HEK293 (cell line): Measurements from ENCODE around the gene STRN.
A peak's percentile ranks its signal among the peaks of the same experiment; 100 is the strongest.

Experiments
- CTCF ChIA-PET: fragments of 350-600 bp; formaldehyde crosslinking; extraction: SDS; loops from one replicate; lab custom pipeline; 2021; ENCODE audit warnings: antibody characterized with exemption; lab: Yijun Ruan, JAX
- POLR2A ChIA-PET: fragments of 300-600 bp; formaldehyde crosslinking; extraction: SDS; loops from one replicate; lab custom pipeline; 2020; ENCODE audit warnings: antibody characterized with exemption, inconsistent platforms; lab: Yijun Ruan, JAX
- H3K27ac ChIP-seq: fragments of 200-500 bp; sonication (Bioruptor generic); 2 replicates; pipeline ENCODE4 v1.5.1; 2014; ENCODE audit warnings: low read depth, low read length, control low read depth, inconsistent platforms; ENCODE audit errors: extremely low read depth
- H3K36me3 ChIP-seq, 2 experiments: fragments of 200-500 bp in 1 of 2; sonication (Bioruptor generic) in 1 of 2; 1 replicate in 1 of 2; 2 replicates in 1 of 2; pipeline ENCODE4 v1.5.1; 2014 to 2017; ENCODE audit warnings: inconsistent platforms in 2 of 2, low read length in 2 of 2; ENCODE audit not compliant: control insufficient read depth in 2 of 2, insufficient read depth in 1 of 2
- H3K4me1 ChIP-seq: fragments of 200-500 bp; sonication (Bioruptor generic); 2 replicates; pipeline ENCODE4 v1.5.1; 2014; ENCODE audit warnings: mild to moderate bottlenecking, low read length, inconsistent platforms; ENCODE audit not compliant: control insufficient read depth, insufficient read depth
- H3K4me3 ChIP-seq: 2 replicates; pipeline ENCODE4 v1.5.1; 2011; ENCODE audit warnings: low read depth, mild to moderate bottlenecking, control low read depth, low read length, moderate library complexity
- H3K9me3 ChIP-seq: fragments of 200-500 bp; sonication (Bioruptor generic); 2 replicates; pipeline ENCODE4 v1.5.1; 2014; ENCODE audit warnings: low read depth, low read length, inconsistent platforms; ENCODE audit not compliant: control insufficient read depth, insufficient read depth
- ATF2 ChIP-seq: fragments of 450-650 bp; formaldehyde crosslinking; IDR thresholded peaks from 2 replicates; pipeline ENCODE4 v1.5.1; 2016; ENCODE audit warnings: missing biosample characterization, missing genetic modification characterization, low read depth
- ELK4 ChIP-seq: IDR thresholded peaks from 2 replicates; pipeline ENCODE4 v1.6.1; 2011; ENCODE audit warnings: mild to moderate bottlenecking, low read depth, low read length, borderline replicate concordance
- OSR2 ChIP-seq: fragments of 450-650 bp; formaldehyde crosslinking; IDR thresholded peaks from 2 replicates; pipeline ENCODE4 v1.5.1; 2016; ENCODE audit warnings: missing biosample characterization, missing genetic modification characterization
- OVOL3 ChIP-seq: fragments of 450-650 bp; formaldehyde crosslinking; IDR thresholded peaks from 2 replicates; pipeline ENCODE4 v1.5.1; 2016; ENCODE audit warnings: missing biosample characterization, missing genetic modification characterization
- SP2 ChIP-seq: fragments of 450-650 bp; formaldehyde crosslinking; IDR thresholded peaks from 2 replicates; pipeline ENCODE4 v1.5.1; 2016; ENCODE audit warnings: missing biosample characterization, missing genetic modification characterization
- SP7 ChIP-seq: fragments of 450-650 bp; formaldehyde crosslinking; IDR thresholded peaks from 2 replicates; pipeline ENCODE4 v1.5.1; 2016; ENCODE audit warnings: missing biosample characterization, missing genetic modification characterization
- ZBTB17 ChIP-seq: fragments of 450-650 bp; formaldehyde crosslinking; IDR thresholded peaks from 2 replicates; pipeline ENCODE4 v1.5.1; 2016; ENCODE audit warnings: missing biosample characterization, missing genetic modification characterization
- ZIC2 ChIP-seq: fragments of 450-650 bp; formaldehyde crosslinking; IDR thresholded peaks from 2 replicates; pipeline ENCODE4 v1.5.1; 2016; ENCODE audit warnings: missing biosample characterization, missing genetic modification characterization
- ZNF350 ChIP-seq: fragments of 450-650 bp; formaldehyde crosslinking; IDR thresholded peaks from 2 replicates; pipeline ENCODE4 v1.5.0; 2017; ENCODE audit warnings: missing biosample characterization, mild to moderate bottlenecking, missing genetic modification characterization
- ZNF366 ChIP-seq: fragments of 450-650 bp; formaldehyde crosslinking; conservative IDR thresholded peaks from 2 replicates; pipeline ENCODE4 v1.5.1; 2016; ENCODE audit warnings: missing biosample characterization, missing genetic modification characterization
- ZNF398 ChIP-seq: fragments of 450-650 bp; formaldehyde crosslinking; IDR thresholded peaks from 2 replicates; pipeline ENCODE4 v1.5.1; 2017; ENCODE audit warnings: missing biosample characterization, missing genetic modification characterization
- ZNF521 ChIP-seq: fragments of 450-650 bp; formaldehyde crosslinking; IDR thresholded peaks from 2 replicates; pipeline ENCODE4 v1.5.1; 2017; ENCODE audit warnings: missing biosample characterization, mild to moderate bottlenecking, missing genetic modification characterization
- ZNF600 ChIP-seq: fragments of 450-650 bp; formaldehyde crosslinking; IDR thresholded peaks from 2 replicates; pipeline ENCODE4 v1.5.1; 2016; ENCODE audit warnings: missing biosample characterization, missing genetic modification characterization
- ZNF645 ChIP-seq: fragments of 450-650 bp; formaldehyde crosslinking; IDR thresholded peaks from 2 replicates; pipeline ENCODE4; 2016; ENCODE audit warnings: missing biosample characterization, missing genetic modification characterization
- ZNF785 ChIP-seq: fragments of 450-650 bp; formaldehyde crosslinking; IDR thresholded peaks from 2 replicates; pipeline ENCODE4 v1.5.1; 2016; ENCODE audit warnings: missing biosample characterization, missing genetic modification characterization
- ZNF843 ChIP-seq: fragments of 450-650 bp; formaldehyde crosslinking; IDR thresholded peaks from 2 replicates; pipeline ENCODE4 v1.5.1; 2016; ENCODE audit warnings: missing biosample characterization, missing genetic modification characterization
- ZXDB ChIP-seq: fragments of 450-650 bp; formaldehyde crosslinking; IDR thresholded peaks from 2 replicates; pipeline ENCODE4 v1.5.1; 2016; ENCODE audit warnings: missing biosample characterization, missing genetic modification characterization
- TF ChIP-seq, protein P1 (sequence below): fragments of 450-650 bp; formaldehyde crosslinking; IDR thresholded peaks from 2 replicates; pipeline ENCODE4 v1.5.1; 2016; ENCODE audit warnings: missing biosample characterization, missing genetic modification characterization
- TF ChIP-seq, protein P2 (sequence below): fragments of 450-650 bp; formaldehyde crosslinking; IDR thresholded peaks from 2 replicates; pipeline ENCODE4 v1.5.0; 2017; ENCODE audit warnings: missing biosample characterization, missing genetic modification characterization, borderline replicate concordance
- TF ChIP-seq, protein P3 (sequence below): fragments of 450-650 bp; formaldehyde crosslinking; IDR thresholded peaks from 2 replicates; pipeline ENCODE4 v1.5.1; 2017; ENCODE audit warnings: missing biosample characterization, missing genetic modification characterization

Gene STRN

DNA sequence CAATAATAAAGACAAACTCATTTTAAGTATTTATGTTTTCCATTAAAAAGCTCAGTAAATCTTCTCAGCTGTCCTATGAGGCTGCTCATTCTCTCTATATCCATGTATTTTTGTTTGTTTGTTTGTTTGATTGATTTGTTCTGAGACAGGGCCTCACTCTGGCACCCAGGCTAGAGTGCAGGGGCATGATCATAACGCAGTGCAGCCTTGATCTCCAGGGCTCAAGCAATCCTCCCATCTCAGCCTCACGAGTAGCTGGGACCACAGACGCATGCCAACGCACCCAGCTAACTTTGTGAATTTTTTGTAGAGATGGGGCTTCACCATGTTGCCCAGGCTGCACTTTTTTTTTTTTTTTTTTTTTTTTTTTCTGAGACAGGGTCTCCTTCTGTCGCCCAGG, 5.6 kb downstream of the STRN start:
- POLR2A ChIA-PET = interaction anchor here (0.6 to 0.9 kb wide), 2 partner anchors 13 to 42 kb away, joined by 3 to 4 read pairs; no protein-coding TSS in a partner anchor
- Histone ChIP-seq H3K36me3 (no peaks in the 10 kb centered on the region), H3K9me3 (no peaks in the 10 kb centered on the region), H3K27ac (no peak overlapping the region), H3K4me3 (no peak overlapping the region), H3K4me1 (peaks cover 15% of the 10 kb centered on the region)
- CTCF ChIA-PET = interaction anchor here (0.7 kb wide), 1 partner anchor 110 kb away, joined by 3 read pairs; no protein-coding TSS in a partner anchor
- TF ChIP-seq ZNF785 (tag by site-specific recombination) = no peak
- peak; percentile 63; the same call in 1 of the 2 replicates for TF ChIP-seq ZBTB17 (tag by site-specific recombination)
- TF ChIP-seq, protein P1, sequence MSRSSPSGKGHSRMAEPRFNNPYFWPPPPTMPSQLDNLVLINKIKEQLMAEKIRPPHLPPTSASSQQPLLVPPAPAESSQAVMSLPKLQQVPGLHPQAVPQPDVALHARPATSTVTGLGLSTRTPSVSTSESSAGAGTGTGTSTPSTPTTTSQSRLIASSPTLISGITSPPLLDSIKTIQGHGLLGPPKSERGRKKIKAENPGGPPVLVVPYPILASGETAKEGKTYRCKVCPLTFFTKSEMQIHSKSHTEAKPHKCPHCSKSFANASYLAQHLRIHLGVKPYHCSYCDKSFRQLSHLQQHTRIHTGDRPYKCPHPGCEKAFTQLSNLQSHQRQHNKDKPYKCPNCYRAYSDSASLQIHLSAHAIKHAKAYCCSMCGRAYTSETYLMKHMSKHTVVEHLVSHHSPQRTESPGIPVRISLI (tag by site-specific recombination) = peak; percentile 85
- TF ChIP-seq ZNF600 (tag by site-specific recombination) = peak; percentile 46; the same call in 1 of the 2 replicates
- TF ChIP-seq, protein P2, sequence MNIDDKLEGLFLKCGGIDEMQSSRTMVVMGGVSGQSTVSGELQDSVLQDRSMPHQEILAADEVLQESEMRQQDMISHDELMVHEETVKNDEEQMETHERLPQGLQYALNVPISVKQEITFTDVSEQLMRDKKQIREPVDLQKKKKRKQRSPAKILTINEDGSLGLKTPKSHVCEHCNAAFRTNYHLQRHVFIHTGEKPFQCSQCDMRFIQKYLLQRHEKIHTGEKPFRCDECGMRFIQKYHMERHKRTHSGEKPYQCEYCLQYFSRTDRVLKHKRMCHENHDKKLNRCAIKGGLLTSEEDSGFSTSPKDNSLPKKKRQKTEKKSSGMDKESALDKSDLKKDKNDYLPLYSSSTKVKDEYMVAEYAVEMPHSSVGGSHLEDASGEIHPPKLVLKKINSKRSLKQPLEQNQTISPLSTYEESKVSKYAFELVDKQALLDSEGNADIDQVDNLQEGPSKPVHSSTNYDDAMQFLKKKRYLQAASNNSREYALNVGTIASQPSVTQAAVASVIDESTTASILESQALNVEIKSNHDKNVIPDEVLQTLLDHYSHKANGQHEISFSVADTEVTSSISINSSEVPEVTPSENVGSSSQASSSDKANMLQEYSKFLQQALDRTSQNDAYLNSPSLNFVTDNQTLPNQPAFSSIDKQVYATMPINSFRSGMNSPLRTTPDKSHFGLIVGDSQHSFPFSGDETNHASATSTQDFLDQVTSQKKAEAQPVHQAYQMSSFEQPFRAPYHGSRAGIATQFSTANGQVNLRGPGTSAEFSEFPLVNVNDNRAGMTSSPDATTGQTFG (tag by site-specific recombination) = no peak
- 0 out of 2 replicates have a peak, but pooled peaks have one; percentile 13 for TF ChIP-seq ZXDB (tag by site-specific recombination)
- TF ChIP-seq, all 188 proteins: peak for 4

- Histone ChIP-seq H3K4me1 (peaks cover 15% of the 10 kb centered on the region), H3K36me3 (no peaks in the 10 kb centered on the region), H3K9me3 (no peaks in the 10 kb centered on the region), H3K4me3 (no peak overlapping the region), H3K27ac (no peak overlapping the region)
- ChIA-PET POLR2A (interaction anchor here (0.9 kb wide), 1 partner anchor 41 kb away, joined by 4 read pairs; no protein-coding TSS in a partner anchor), CTCF (interaction anchor here (0.7 kb wide), 1 partner anchor 181 kb away, joined by 4 read pairs; no protein-coding TSS in a partner anchor)
- TF ChIP-seq ZNF521 (tag by site-specific recombination) (no peak), ZNF398 (tag by site-specific recombination) (no peak), SP7 (tag by site-specific recombination) (peak; percentile 34; the same call in 1 of the 2 replicates), SP2 (tag by site-specific recombination) (no peak), ZNF645 (tag by site-specific recombination) (no peak), OVOL3 (tag by site-specific recombination) (no peak), OSR2 (tag by site-specific recombination) (peak; percentile 60; the same call in 1 of the 2 replicates), ZNF843 (tag by site-specific recombination) (0 out of 2 replicates have a peak, but pooled peaks have one; percentile 17), ZNF350 (tag by site-specific recombination) (no peak), ATF2 (tag by site-specific recombination) (peak; percentile 69; the same call in 1 of the 2 replicates), ZNF366 (tag by site-specific recombination) (peak; percentile 38), ELK4 (no peak), ZIC2 (tag by site-specific recombination) (no peak)
- TF ChIP-seq, protein P3, sequence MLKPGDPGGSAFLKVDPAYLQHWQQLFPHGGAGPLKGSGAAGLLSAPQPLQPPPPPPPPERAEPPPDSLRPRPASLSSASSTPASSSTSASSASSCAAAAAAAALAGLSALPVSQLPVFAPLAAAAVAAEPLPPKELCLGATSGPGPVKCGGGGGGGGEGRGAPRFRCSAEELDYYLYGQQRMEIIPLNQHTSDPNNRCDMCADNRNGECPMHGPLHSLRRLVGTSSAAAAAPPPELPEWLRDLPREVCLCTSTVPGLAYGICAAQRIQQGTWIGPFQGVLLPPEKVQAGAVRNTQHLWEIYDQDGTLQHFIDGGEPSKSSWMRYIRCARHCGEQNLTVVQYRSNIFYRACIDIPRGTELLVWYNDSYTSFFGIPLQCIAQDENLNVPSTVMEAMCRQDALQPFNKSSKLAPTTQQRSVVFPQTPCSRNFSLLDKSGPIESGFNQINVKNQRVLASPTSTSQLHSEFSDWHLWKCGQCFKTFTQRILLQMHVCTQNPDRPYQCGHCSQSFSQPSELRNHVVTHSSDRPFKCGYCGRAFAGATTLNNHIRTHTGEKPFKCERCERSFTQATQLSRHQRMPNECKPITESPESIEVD (tag by site-specific recombination) = peak; percentile 72
Measured at GRCh38 chr2:36960005-36960675, 6.2 kb downstream of the STRN start.
